HG03103 (cell line): ENCODE measurements around the gene KDM8.

Source experiments
- ATAC-seq: cut with Tn5 transposase; IDR thresholded peaks from one replicate; pipeline ENCODE4 v1.9.1; 2021; ENCODE audit warnings: low read depth; ENCODE audit not compliant: unreplicated experiment

KDM8 gene

DNA sequence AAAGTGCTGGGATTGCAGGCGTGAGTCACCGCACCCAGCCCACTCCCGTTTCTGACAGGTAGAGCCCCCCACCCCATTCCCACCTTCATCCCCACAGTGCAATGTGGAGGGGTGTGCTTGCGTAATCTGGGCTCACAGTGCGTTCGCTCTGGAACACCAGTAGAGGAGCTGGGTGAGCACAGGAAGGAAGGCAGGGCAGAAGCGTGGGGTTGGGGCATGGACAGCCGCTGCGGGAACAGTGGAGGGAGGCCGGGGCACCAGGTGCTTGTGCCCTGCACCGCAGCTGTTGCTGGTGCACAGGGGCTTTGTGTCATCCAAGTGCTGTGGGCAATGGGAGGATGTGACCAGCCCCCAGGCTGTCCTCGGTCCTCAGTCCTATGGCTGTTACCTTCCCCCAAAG is 24.7 kb downstream of the KDM8 start:
- ATAC-seq = no peak

DNA sequence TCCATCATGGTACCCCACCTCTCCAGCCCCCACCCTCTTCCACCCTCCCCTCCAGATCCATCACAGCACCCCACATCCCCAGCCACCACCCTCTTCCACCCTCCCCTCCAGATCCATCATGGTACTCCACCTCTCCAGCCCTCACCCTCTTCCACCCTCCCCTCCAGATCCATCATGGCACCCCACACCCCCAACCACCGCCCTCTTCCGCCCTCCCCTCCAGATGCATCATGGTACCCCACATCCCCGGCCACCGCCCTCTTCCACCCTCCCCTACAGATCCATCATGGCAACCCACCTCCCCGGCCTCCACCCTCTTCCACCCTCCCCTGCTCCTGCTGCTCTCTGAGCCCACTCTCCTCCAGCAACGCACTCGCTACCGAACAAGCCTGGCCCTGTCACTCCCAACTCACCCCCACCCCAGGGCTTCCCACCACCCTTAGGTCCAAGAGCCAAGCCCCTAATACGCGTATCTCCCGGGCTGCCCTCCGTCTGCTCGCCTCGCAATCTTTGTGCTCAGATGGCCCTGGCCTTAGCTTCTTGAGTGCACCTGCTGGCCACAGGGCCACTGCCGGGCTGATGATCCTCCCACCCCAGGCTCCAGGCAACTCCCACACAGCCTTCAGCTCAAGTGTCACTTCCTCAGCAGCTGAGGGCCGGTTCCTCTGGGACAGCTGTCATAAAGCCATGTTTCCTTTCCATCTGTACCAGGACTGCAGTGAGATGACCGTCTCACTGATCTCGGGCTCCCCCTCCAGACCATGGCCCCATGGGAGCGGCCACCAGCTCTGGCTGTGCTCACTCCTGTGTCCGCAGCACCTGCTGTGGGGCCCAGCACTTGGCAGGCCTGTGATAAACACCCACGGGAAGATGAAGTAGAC is 25.5 kb downstream of the KDM8 start:
- ATAC-seq = no peak

- ATAC-seq = no peak
Observed at GRCh38 chr16:27229891-27230470, 26.7 kb downstream of the KDM8 start.

DNA sequence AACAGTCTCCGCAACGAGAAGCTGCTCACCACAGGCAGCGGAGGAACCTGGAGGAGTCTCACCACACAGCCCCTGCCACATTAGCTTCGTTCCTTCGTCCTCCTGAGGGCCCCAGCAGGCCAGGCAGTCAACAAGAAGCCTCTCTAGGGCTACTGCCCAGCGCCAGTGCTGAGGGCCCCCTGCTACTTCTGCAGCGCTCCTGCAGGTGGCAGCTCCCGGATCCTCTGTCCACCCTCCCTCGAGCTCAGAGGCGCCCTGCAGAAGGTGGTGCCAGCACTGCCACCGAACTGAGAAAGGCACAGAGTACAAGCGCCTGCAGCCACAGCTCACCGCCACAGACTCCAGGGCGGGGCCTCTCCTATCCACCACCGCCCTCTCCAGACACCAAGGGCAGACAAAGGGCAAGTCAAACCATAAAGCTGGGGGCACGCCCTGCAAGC is 27.3 kb downstream of the KDM8 start:
- ATAC-seq = no peak

DNA sequence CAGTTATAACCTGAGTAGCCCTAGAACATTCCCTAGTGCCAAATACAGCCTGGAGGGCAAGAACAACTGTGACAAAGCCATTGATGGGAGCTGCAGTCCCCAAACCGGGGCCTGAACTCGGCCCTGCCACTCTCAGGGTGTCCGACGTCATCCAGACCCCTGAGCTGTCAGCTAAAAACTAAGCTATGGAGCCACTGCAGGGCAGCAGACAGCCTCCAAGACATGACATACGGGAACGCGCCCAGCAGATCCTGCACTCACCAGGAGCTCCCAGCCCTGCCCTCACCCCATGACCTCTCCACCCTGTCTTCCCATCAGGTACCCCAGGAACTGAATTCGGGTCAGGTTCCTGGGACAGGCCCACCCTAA is 28.4 kb downstream of the KDM8 start:
- no peak for ATAC-seq

- ATAC-seq = no peak
Observed at GRCh38 chr16:27232061-27232900, 29.0 kb downstream of the KDM8 start.

GRCh38 chr16:27232901-27233625 is 29.7 kb downstream of the KDM8 start:
- ATAC-seq = no peak

GRCh38 chr16:27233731-27234130 is 30.4 kb downstream of the KDM8 start:
- ATAC-seq = no peak

GRCh38 chr16:27234171-27234570 is 30.8 kb downstream of the KDM8 start:
- no peak for ATAC-seq

DNA sequence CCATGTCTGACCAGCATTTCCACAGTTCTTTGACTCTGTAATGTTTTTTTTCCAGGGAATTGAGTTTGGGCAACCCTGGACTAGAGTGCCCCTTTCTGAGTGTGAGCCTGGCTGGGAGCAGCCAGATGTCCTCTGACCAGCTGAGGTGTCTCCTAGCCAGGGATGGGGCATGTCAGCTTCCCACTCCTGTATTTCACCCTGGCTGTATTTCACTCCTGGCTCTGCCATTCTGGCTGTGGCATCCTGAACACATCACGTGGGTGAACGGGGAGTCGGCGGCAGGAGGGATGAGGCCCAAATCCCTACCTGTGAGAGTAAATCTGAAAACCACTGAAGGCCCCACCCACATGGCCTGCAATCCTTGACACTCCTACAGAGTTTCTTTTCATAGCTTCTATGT is 31.3 kb downstream of the KDM8 start:
- no peak for ATAC-seq

DNA sequence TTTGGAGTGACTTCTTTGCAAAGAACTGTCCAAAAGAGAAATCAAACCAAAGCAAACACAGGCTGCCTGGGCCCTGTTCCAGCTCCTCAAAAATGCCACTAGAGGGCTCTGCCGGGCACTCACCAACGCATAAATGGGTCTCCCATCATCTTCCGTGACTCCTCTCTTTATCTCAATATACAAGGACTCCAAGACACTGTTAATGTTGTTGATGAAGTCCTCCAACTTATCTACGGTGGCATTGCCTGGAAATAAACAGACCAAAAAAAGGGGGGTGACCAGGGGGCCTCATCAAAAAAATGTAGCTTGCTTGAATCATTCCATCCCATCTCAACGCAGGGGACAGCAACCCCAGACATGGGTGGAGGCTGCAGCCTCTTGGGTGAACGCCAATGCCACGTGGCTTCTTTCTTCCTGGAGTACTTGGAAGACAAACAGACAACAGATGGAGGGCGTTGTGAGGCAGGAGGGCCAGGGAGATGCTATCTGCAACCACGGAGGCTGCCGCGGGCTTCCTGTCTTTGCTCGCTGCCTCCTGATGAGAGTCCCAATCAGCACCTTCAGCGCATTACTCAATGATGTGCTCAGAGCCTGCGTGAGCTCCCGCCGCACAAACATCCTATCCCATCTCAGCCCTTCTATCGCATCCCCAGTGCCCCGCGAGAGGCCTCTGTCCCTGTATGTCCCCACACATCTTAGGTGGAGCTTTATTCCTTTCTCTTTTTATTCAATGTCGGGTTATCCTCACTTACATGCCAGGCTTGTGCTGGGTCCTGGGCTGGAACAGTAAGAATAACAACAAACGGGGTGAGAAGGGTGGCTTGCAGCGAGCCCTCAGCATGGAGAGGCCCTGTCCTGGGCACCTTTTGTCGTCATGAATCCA is 32.0 kb downstream of the KDM8 start:
- no peak for ATAC-seq

GRCh38 chr16:27235938-27236245 is 32.6 kb downstream of the KDM8 start:
- no peak for ATAC-seq

GRCh38 chr16:27236635-27237218 is 33.4 kb downstream of the KDM8 start:
- ATAC-seq = no peak

DNA sequence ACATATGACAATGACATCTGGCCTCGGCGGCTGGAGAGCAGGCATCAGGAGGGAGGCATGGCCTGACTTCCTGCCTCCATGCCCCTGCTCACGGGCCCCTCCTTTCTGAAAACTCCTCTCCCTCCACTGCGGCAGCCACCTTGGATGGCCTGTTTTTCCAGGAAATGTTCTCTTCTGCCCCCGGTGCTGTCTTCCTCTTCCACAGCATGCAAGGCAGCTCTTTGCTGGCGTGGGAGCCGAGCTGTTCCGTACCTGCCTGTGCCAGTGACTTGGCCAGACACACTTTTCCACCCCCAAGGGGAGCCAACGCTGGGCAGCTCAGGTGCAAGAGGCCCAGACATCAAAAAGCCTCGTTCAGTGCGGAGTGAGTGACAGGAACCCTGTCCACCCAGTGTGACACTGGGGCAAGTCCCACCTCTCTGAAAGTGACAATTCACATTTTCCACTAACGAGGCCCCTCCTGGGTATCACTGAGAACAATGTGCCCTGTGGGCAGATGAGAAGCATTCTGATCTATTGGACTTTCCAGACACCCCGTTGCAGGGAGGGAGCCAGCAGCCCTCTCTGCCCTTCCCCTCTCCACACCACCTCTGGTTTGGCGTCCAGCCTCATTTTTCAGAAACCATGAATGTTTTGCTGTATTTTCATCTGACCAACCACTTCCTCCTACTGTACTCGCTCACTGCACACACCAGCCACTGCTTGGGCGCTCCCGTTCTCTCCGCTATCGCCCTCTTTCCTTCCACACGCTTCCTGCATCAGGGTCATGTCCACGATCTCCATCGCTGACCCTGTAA is 34.1 kb downstream of the KDM8 start:
- peak; percentile 58 for ATAC-seq

GRCh38 chr16:27238016-27238587 is 34.8 kb downstream of the KDM8 start:
- ATAC-seq = peak; percentile 9

DNA sequence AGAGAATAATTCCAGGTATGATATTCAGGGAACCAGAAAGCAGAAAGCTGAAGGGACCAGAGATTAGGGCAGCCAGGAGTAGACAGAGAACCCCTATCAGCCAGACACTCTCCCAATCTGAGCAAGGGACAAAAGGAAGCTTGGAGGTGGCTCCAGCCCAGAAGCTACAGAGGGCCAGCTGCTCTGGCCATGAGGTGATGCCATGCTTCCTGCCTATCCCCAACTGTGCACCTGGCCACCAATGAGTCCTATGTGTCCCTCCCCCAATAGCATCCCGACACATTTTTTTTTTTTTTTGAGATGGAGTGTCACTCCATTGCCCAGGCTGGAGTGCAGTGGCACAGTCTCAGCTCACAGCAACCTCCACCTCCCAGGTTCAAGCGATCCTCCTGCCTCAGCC is 35.3 kb downstream of the KDM8 start:
- ATAC-seq = no peak

- no peak for ATAC-seq
Observed at GRCh38 chr16:27239026-27239425, 35.7 kb downstream of the KDM8 start.

DNA sequence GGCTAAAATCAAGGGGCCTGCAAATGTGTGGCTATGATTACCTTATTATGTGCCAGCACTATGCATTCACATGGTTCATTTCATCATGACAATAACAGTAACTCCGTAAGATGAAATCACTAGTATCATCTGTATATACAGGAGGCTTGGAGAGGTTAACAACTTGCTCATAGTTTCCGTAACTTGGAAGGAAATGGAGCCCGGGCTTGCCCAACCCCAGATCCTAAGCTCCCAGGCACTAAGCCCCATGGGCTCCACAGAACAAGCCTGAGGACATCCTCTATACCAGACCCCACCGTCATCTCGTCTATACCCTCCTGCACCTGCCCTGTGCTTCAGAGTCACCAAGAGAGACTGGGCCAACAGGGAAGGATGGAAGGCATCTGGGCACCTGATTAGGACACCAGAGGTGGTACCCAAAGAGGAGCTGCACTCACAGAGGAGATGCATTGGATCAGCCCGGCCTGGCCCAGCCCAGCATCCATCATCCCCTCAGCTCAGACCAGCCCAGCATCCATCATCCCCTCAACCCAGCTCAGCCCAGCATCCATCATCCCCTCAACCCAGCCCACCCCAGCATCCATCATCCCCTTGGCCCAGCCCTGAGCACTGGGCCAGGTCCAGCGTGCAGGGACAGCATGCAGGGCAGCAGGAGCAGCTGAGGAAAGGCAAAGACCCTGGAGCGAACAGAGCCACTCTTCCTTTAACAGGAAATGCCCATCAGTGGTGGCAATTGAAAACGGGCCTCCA is 36.8 kb downstream of the KDM8 start:
- no peak for ATAC-seq
